SK-N-SH (cell line): Measurements from ENCODE around the gene CGGBP1. TPM values are rescaled to one million over a fixed set of nuclear protein-coding genes. Genes with fewer than 3 reads are reported as not detected.

ENCODE experiments used
- CTCF ChIA-PET: fragments of 300-600, 350-600 bp; formaldehyde crosslinking; extraction: SDS; loops from one replicate; lab custom pipeline; 2021; lab: Yijun Ruan, JAX
- POLR2A ChIA-PET: fragments of 350-600 bp; sonication (Branson Sonifier 250); formaldehyde crosslinking; extraction: SDS; loops from one replicate; lab custom pipeline; 2020; ENCODE audit warnings: antibody characterized with exemption, inconsistent platforms; lab: Yijun Ruan, JAX
- DNase-seq: peaks from one replicate; pipeline ENCODE4 v3.0.0; 2012
- H2AFZ ChIP-seq: fragments of 200-600 bp; sonication (generic); 2 replicates; pipeline ENCODE4 v1.8.1; 2016; ENCODE audit warnings: antibody characterized with exemption, mild to moderate bottlenecking, low read depth
- H3F3A ChIP-seq: fragments of 200-600 bp; sonication (generic); replicated peaks from 2 replicates; pipeline ENCODE3; 2016; ENCODE audit warnings: antibody characterized with exemption, mild to moderate bottlenecking; ENCODE audit not compliant: insufficient read depth
- H3K27ac ChIP-seq, 2 experiments: fragments of 200-500 bp in 1 of 2; fragments of 200-600 bp in 1 of 2; sonication (Bioruptor generic) in 1 of 2; sonication (generic), shearing (Covaris generic) in 1 of 2; 2 replicates each; pipeline versions ENCODE4 v1.5.1 to v1.6.1; 2014 to 2016; ENCODE audit warnings: low read depth in 2 of 2, inconsistent platforms in 1 of 2, low read length in 1 of 2, mild to moderate bottlenecking in 1 of 2, mixed read lengths in 1 of 2
- H3K27me3 ChIP-seq: fragments of 200-600 bp; sonication (generic), shearing (Covaris generic); 2 replicates; pipeline ENCODE4 v1.6.1; 2016; ENCODE audit warnings: mixed run types; ENCODE audit not compliant: insufficient read depth
- H3K36me3 ChIP-seq, 2 experiments: fragments of 200-500 bp in 1 of 2; fragments of 200-600 bp in 1 of 2; sonication (Bioruptor generic) in 1 of 2; sonication (generic) in 1 of 2; replicated peaks in 1 of 2; 2 replicates each; pipeline versions ENCODE3 to v1.5.1; 2014 to 2016; ENCODE audit warnings: low read length in 1 of 2, mild to moderate bottlenecking in 1 of 2; ENCODE audit not compliant: insufficient read depth in 2 of 2, control insufficient read depth in 1 of 2
- H3K4me1 ChIP-seq, 2 experiments: fragments of 200-500 bp in 1 of 2; fragments of 200-600 bp in 1 of 2; sonication (Bioruptor generic) in 1 of 2; sonication (generic), shearing (Covaris generic) in 1 of 2; 2 replicates each; pipeline versions ENCODE4 v1.5.1 to v1.6.1; 2014 to 2016; ENCODE audit warnings: low read depth in 1 of 2, low read length in 1 of 2, mixed run types in 1 of 2; ENCODE audit not compliant: insufficient read depth in 2 of 2, control insufficient read depth in 1 of 2
- H3K4me2 ChIP-seq: fragments of 200-600 bp; sonication (generic), shearing (Covaris generic); 2 replicates; pipeline ENCODE4 v1.6.1; 2017; ENCODE audit warnings: mixed run types
- H3K4me3 ChIP-seq, 2 experiments: fragments of 200-500 bp in 1 of 2; fragments of 200-600 bp in 1 of 2; sonication (Bioruptor generic) in 1 of 2; sonication (generic), shearing (Covaris generic) in 1 of 2; 2 replicates each; pipeline versions ENCODE4 v1.5.1 to v1.8.1; 2014 to 2016; ENCODE audit warnings: low read depth in 2 of 2, inconsistent platforms in 1 of 2, low read length in 1 of 2, mild to moderate bottlenecking in 1 of 2, mixed read lengths in 1 of 2, moderate library complexity in 1 of 2
- H3K79me2 ChIP-seq: fragments of 200-600 bp; sonication (generic); 2 replicates; pipeline ENCODE4 v1.8.1; 2017; ENCODE audit warnings: mild to moderate bottlenecking; ENCODE audit not compliant: insufficient read depth
- H3K9ac ChIP-seq: fragments of 200-600 bp; sonication (generic); 2 replicates; pipeline ENCODE4 v1.6.1; 2017; ENCODE audit warnings: mixed run types
- H3K9me2 ChIP-seq: fragments of 200-600 bp; sonication (generic); 2 replicates; pipeline ENCODE4 v1.6.1; 2017; ENCODE audit warnings: mixed run types
- H3K9me3 ChIP-seq: fragments of 200-600 bp; sonication (generic); 2 replicates; pipeline ENCODE4 v1.6.1; 2017; ENCODE audit warnings: mixed run types, mild to moderate bottlenecking, moderate library complexity
- H4K20me1 ChIP-seq: fragments of 200-600 bp; sonication (generic); 2 replicates; pipeline ENCODE4 v1.6.1; 2017; ENCODE audit warnings: mild to moderate bottlenecking, mixed run types; ENCODE audit not compliant: insufficient read depth
- CHD2 ChIP-seq: fragments of 150-350 bp; IDR thresholded peaks from 2 replicates; pipeline ENCODE4 v1.6.1; 2018; ENCODE audit warnings: low read length; ENCODE audit not compliant: partially characterized antibody
- ELF1 ChIP-seq: IDR thresholded peaks from 2 replicates; pipeline ENCODE4 v1.4.0; 2012
- FOXM1 ChIP-seq: IDR thresholded peaks from 2 replicates; pipeline ENCODE4 v1.4.0; 2012; ENCODE audit warnings: low read depth, mild to moderate bottlenecking
- GABPA ChIP-seq: IDR thresholded peaks from 2 replicates; pipeline ENCODE4 v1.4.0; 2012; ENCODE audit warnings: low read depth, mild to moderate bottlenecking
- MEF2A ChIP-seq: IDR thresholded peaks from 2 replicates; pipeline ENCODE4 v1.4.0; 2012; ENCODE audit warnings: low read depth, borderline replicate concordance
- NFIC ChIP-seq: IDR thresholded peaks from 2 replicates; pipeline ENCODE4 v1.4.0; 2012; ENCODE audit warnings: borderline replicate concordance
- RAD21 ChIP-seq: IDR thresholded peaks from 2 replicates; pipeline ENCODE4 v1.6.1; 2012; ENCODE audit warnings: mild to moderate bottlenecking, low read length
- SIN3A ChIP-seq: IDR thresholded peaks from 2 replicates; pipeline ENCODE4 v1.6.1; 2012; ENCODE audit warnings: low read depth, mild to moderate bottlenecking, low read length, moderate library complexity, borderline replicate concordance
- SMC3 ChIP-seq: IDR thresholded peaks from 2 replicates; pipeline ENCODE4 v1.6.1; 2012; ENCODE audit warnings: low read depth, low read length, improper control_type of control experiment
- TCF12 ChIP-seq: IDR thresholded peaks from 2 replicates; pipeline ENCODE4 v1.4.0; 2012
- WGBS: methylation state at CpG from one replicate; pipeline ENCODE4 v1.1.6; 2017; ENCODE audit warnings: low lambda C conversion rate; 5-methylcytosine and 5-hydroxymethylcytosine counted together
- polyA plus RNA-seq, 3 experiments: library from polyadenylated mRNA; depleted of rRNA; stranded (reverse); fragments of >200 nt; gene quantifications; 2 replicates each; pipeline ENCODE4 v1.2.3, GENCODE V29; 2012
- TF ChIP-seq, protein P1 (sequence below): IDR thresholded peaks from 2 replicates; pipeline ENCODE4 v1.4.0; 2012; ENCODE audit warnings: low read depth, borderline replicate concordance
- TF ChIP-seq, protein P2 (sequence below): IDR thresholded peaks from 2 replicates; pipeline ENCODE4; 2012
- TF ChIP-seq, protein P3 (sequence below): IDR thresholded peaks from 2 replicates; pipeline ENCODE4 v1.6.1; 2012; ENCODE audit warnings: mild to moderate bottlenecking, low read depth, low read length, moderate library complexity
- TF ChIP-seq, protein P4 (sequence below): IDR thresholded peaks from 2 replicates; pipeline ENCODE4 v1.4.0; 2012; ENCODE audit warnings: low read depth, borderline replicate concordance

Gene CGGBP1
- polyA plus RNA-seq, 1 of the 3 experiments (the other 2 are of a cell fraction): 34.5 TPM

DNA sequence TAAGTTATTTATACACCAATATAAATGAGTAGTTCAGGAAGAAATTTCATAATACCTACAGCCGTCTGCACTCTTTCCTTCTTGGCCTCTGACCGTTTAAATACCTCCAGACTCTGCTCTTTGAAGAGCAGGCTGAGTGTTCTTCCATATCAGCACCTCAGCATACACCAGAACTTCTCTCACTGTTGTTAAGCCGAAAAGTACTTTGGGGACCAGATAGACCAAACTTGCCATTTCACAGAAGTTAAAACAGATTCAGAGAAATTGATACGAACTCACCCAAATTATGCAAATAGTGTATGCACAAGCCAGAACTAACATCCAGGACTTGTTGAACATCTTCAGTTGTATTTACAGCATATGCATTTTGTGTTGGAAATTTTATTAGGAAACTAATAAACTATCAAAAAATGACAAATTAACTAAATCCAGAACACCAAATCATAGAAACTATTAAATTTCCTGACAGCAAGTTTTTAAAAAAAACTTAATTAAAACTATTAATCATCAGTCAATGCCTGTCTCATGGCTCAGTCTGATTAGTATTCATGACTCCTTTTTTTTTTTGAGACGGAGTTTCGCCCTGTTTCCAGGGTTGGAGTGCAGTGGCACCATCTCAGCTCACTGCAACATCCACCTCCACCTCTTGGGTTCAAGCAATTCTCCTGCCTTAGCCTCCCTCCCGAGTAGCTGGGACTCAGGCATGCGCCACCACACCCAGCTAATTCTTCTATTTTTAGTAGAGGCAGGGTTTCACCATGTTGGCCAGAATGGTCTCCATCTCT lies 24.1 kb downstream of the CGGBP1 start (continued):
- TF ChIP-seq, protein P1, sequence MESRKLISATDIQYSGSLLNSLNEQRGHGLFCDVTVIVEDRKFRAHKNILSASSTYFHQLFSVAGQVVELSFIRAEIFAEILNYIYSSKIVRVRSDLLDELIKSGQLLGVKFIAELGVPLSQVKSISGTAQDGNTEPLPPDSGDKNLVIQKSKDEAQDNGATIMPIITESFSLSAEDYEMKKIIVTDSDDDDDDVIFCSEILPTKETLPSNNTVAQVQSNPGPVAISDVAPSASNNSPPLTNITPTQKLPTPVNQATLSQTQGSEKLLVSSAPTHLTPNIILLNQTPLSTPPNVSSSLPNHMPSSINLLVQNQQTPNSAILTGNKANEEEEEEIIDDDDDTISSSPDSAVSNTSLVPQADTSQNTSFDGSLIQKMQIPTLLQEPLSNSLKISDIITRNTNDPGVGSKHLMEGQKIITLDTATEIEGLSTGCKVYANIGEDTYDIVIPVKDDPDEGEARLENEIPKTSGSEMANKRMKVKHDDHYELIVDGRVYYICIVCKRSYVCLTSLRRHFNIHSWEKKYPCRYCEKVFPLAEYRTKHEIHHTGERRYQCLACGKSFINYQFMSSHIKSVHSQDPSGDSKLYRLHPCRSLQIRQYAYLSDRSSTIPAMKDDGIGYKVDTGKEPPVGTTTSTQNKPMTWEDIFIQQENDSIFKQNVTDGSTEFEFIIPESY: no peak
- TF ChIP-seq ELF1: no peak
- no peak for TF ChIP-seq SIN3A

DNA sequence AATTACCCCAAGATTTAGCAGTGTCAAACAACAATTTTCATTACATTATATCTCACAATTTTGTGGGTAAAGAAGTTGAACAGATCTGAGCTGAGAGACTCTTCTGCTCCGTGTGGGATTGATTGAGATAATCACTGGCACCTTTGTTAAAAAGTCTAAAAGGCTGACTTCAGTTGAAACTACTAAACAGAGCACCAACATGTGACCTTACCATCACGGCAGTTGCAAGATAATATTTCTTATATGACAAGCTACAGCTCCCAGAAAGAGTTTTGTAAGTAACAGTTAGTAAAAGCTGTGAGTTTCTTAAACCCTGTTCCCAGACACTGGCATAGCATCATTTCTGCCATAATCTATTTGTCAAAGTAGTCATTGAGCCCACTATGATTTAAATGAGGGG lies 25.0 kb downstream of the CGGBP1 start:
- 79% methylated on average over 2 of the region's 2 CpGs for WGBS
- H3K79me2 ChIP-seq: no peaks in the 10 kb centered on the region
- CTCF ChIA-PET: no interaction called here

DNA sequence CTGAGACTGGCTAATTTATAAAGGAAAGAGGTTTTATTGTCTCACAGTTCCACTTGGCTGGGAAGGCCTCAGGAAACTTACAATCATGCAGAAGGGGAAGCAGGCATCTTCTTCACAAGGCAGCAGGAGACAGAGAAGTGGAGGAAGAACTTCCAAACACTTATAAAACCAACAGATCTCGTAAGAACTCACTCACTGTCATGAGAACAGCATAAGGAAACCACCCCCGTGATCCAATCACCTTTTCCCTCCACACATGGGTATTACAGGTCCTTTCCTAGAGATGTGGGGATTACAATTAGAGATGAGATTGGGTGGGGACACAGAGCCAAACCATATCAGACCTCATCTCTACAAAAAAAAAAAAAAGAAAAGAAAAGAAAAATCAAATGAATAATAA lies 25.7 kb downstream of the CGGBP1 start:
- POLR2A ChIA-PET: no interaction called here
- Histone ChIP-seq H3K4me1 (peaks cover 0 to 4% of the 10 kb centered on the region in 2 experiments; a peak in 2 of 4 replicates), H3K9me3 (no peaks in the 10 kb centered on the region), H3K9ac (no peak overlapping the region), H3K79me2 (no peaks in the 10 kb centered on the region), H3K4me2 (no peak overlapping the region), H3F3A (no peaks in the 10 kb centered on the region), H2AFZ (peak overlapping the region; percentile 99; the same call in 1 of the 2 replicates), H4K20me1 (no peaks in the 10 kb centered on the region), H3K27me3 (no peaks in the 10 kb centered on the region), H3K4me3 (no peak overlapping the region), H3K27ac (no peak overlapping the region), H3K9me2 (no peaks in the 10 kb centered on the region), H3K36me3 (no peaks in the 10 kb centered on the region)
- DNase-seq: no peak
- CTCF ChIA-PET: interaction anchor here (1.0 to 1.6 kb wide), 2 partner anchors 18 to 28 kb away, joined by 3 to 4 read pairs; no protein-coding TSS in a partner anchor
- 93% methylated on average over 2 of the region's 2 CpGs for WGBS
- TF ChIP-seq FOXM1 (no peak), SMC3 (no peak), RAD21 (no peak), NFIC (no peak), GABPA (no peak), CHD2 (no peak), TCF12 (no peak)
- TF ChIP-seq, protein P2, sequence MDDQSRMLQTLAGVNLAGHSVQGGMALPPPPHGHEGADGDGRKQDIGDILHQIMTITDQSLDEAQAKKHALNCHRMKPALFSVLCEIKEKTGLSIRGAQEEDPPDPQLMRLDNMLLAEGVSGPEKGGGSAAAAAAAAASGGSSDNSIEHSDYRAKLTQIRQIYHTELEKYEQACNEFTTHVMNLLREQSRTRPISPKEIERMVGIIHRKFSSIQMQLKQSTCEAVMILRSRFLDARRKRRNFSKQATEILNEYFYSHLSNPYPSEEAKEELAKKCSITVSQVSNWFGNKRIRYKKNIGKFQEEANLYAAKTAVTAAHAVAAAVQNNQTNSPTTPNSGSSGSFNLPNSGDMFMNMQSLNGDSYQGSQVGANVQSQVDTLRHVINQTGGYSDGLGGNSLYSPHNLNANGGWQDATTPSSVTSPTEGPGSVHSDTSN: no peak
- TF ChIP-seq, protein P3, sequence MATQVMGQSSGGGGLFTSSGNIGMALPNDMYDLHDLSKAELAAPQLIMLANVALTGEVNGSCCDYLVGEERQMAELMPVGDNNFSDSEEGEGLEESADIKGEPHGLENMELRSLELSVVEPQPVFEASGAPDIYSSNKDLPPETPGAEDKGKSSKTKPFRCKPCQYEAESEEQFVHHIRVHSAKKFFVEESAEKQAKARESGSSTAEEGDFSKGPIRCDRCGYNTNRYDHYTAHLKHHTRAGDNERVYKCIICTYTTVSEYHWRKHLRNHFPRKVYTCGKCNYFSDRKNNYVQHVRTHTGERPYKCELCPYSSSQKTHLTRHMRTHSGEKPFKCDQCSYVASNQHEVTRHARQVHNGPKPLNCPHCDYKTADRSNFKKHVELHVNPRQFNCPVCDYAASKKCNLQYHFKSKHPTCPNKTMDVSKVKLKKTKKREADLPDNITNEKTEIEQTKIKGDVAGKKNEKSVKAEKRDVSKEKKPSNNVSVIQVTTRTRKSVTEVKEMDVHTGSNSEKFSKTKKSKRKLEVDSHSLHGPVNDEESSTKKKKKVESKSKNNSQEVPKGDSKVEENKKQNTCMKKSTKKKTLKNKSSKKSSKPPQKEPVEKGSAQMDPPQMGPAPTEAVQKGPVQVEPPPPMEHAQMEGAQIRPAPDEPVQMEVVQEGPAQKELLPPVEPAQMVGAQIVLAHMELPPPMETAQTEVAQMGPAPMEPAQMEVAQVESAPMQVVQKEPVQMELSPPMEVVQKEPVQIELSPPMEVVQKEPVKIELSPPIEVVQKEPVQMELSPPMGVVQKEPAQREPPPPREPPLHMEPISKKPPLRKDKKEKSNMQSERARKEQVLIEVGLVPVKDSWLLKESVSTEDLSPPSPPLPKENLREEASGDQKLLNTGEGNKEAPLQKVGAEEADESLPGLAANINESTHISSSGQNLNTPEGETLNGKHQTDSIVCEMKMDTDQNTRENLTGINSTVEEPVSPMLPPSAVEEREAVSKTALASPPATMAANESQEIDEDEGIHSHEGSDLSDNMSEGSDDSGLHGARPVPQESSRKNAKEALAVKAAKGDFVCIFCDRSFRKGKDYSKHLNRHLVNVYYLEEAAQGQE: no peak
- TF ChIP-seq, protein P4, sequence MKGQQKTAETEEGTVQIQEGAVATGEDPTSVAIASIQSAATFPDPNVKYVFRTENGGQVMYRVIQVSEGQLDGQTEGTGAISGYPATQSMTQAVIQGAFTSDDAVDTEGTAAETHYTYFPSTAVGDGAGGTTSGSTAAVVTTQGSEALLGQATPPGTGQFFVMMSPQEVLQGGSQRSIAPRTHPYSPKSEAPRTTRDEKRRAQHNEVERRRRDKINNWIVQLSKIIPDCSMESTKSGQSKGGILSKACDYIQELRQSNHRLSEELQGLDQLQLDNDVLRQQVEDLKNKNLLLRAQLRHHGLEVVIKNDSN: no peak

More for the DNA sequence above, 25.0 kb downstream of the CGGBP1 start:
- DNase-seq: no peak
- POLR2A ChIA-PET: no interaction called here
- Histone ChIP-seq H2AFZ (no peak overlapping the region; the same call in 1 of the 2 replicates), H3K27ac (no peak overlapping the region), H3F3A (no peaks in the 10 kb centered on the region), H4K20me1 (no peaks in the 10 kb centered on the region)
- no peak for TF ChIP-seq TCF12
- TF ChIP-seq MEF2A: no peak
- TF ChIP-seq, protein P2: no peak
- TF ChIP-seq, all 33 proteins: peak for 0
- no peak overlapping the region for H3K4me2 ChIP-seq
- H3K9ac ChIP-seq: no peak overlapping the region
- H3K9me2 ChIP-seq: no peaks in the 10 kb centered on the region
- no peaks in the 10 kb centered on the region for H3K36me3 ChIP-seq
- no peaks in the 10 kb centered on the region for H3K9me3 ChIP-seq
- no peak overlapping the region for H3K4me3 ChIP-seq
- peaks cover 0 to 4% of the 10 kb centered on the region in 2 experiments; a peak in 2 of 4 replicates for H3K4me1 ChIP-seq
- H3K27me3 ChIP-seq: no peaks in the 10 kb centered on the region
